B cell (primary cell): ENCODE data around the gene COQ8A. TPM values are rescaled to one million over a fixed set of nuclear protein-coding genes. Genes with fewer than 3 reads are reported as not detected.

Experiments used
- ATAC-seq: fragments of 200-7000 bp; cut with Tn5 transposase; one replicate; pipeline ENCODE4 v1.10.0; 2021; ENCODE audit warnings: low read depth, mild to moderate bottlenecking, moderate number of reproducible peaks, moderate library complexity
- CTCF ChIA-PET: fragments of 350-600 bp; sonication (Branson Sonifier 250); formaldehyde crosslinking; loops from one replicate; lab custom pipeline; 2021; ENCODE audit warnings: antibody characterized with exemption, inconsistent platforms; lab: Charles Lee
- POLR2A ChIA-PET: fragments of 350-600 bp; sonication (Branson Sonifier 250); formaldehyde crosslinking; loops from one replicate; lab custom pipeline; 2021; ENCODE audit warnings: antibody characterized with exemption; lab: Charles Lee
- DNase-seq: peaks from one replicate; pipeline ENCODE4 v3.0.0; 2013
- H2AFZ ChIP-seq: 2 replicates; pipeline ENCODE4 v1.6.1; 2012; ENCODE audit warnings: mild to moderate bottlenecking, low read depth, low read length; ENCODE audit not compliant: insufficient read depth, poor library complexity, severe bottlenecking
- H3K27ac ChIP-seq, 2 donors: 1 replicate in 1 of 2; 2 replicates in 1 of 2; pipeline ENCODE4 v1.5.1; 2012 to 2013; ENCODE audit warnings: low read length in 2 of 2, mild to moderate bottlenecking in 2 of 2, moderate library complexity in 1 of 2
- H3K27me3 ChIP-seq, 4 experiments: fragments of 200-600 bp in 1 of 4; sonication (generic) in 1 of 4; replicated peaks in 1 of 4; 1 replicate in 2 of 4; 2 replicates in 2 of 4; pipeline versions ENCODE4 v1.6.1 to v1.7.0; 2013 to 2016; ENCODE audit warnings: low read length in 3 of 4, mild to moderate bottlenecking in 2 of 4, mixed read lengths in 1 of 4, moderate library complexity in 1 of 4; ENCODE audit not compliant: insufficient read depth in 4 of 4, control insufficient read depth in 3 of 4; ENCODE audit errors: control extremely low read depth in 1 of 4
- H3K36me3 ChIP-seq, 2 experiments: replicated peaks in 1 of 2; 1 replicate in 1 of 2; 2 replicates in 1 of 2; pipeline versions ENCODE4 v1.6.1 to v1.7.1; 2013; ENCODE audit warnings: low read length in 1 of 2; ENCODE audit not compliant: insufficient read depth in 2 of 2, control insufficient read depth in 1 of 2; ENCODE audit errors: control extremely low read depth in 1 of 2, extremely low read depth in 1 of 2
- H3K4me1 ChIP-seq, 2 donors: fragments of 200-600 bp in 1 of 2; sonication (generic) in 1 of 2; 1 replicate in 1 of 2; 2 replicates in 1 of 2; pipeline versions ENCODE4 v1.5.1 to v1.6.1; 2013 to 2017; ENCODE audit warnings: low read length in 2 of 2; ENCODE audit not compliant: control insufficient read depth in 2 of 2, insufficient read depth in 2 of 2
- H3K4me2 ChIP-seq: replicated peaks from 2 replicates; pipeline ENCODE3; 2012; ENCODE audit warnings: mild to moderate bottlenecking, low read depth, low read length; ENCODE audit not compliant: poor library complexity, severe bottlenecking
- H3K4me3 ChIP-seq, 5 experiments: fragments of 200-600 bp in 1 of 5; sonication (generic) in 1 of 5; 1 replicate in 3 of 5; 2 replicates in 2 of 5; pipeline versions ENCODE4 v1.5.1 to v1.7.0; 2011 to 2016; ENCODE audit warnings: low read length in 4 of 5, mild to moderate bottlenecking in 4 of 5, low read depth in 2 of 5, control low read depth in 1 of 5, moderate library complexity in 1 of 5; ENCODE audit not compliant: insufficient read depth in 1 of 5; ENCODE audit errors: control extremely low read depth in 1 of 5, extremely low read depth in 1 of 5
- H3K79me2 ChIP-seq: fragments of 200-600 bp; sonication (generic); one replicate; pipeline ENCODE4 v1.6.0; 2016; ENCODE audit warnings: low read length; ENCODE audit not compliant: control insufficient read depth, insufficient read depth
- H3K9ac ChIP-seq: fragments of 200-600 bp; sonication (generic); 2 replicates; pipeline ENCODE4 v1.6.1; 2017; ENCODE audit warnings: mild to moderate bottlenecking, low read length, moderate library complexity
- H3K9me3 ChIP-seq, 3 donors: one replicate each; pipeline versions ENCODE4 v1.6.1 to v1.7.1; 2013; ENCODE audit warnings: low read length in 2 of 3; ENCODE audit not compliant: control insufficient read depth in 2 of 3, insufficient read depth in 1 of 3; ENCODE audit errors: control extremely low read depth in 1 of 3
- H4K20me1 ChIP-seq: 2 replicates; pipeline ENCODE4 v1.6.0; 2012; ENCODE audit warnings: mild to moderate bottlenecking, low read length; ENCODE audit not compliant: insufficient read depth, control insufficient read depth, poor library complexity, severe bottlenecking
- H3K27ac Mint-ChIP-seq: one replicate; pipeline ENCODE4 v1.8.0; 2021; ENCODE audit warnings: mixed read lengths
- H3K27me3 Mint-ChIP-seq: one replicate; pipeline ENCODE4 v1.8.0; 2021; ENCODE audit warnings: mixed read lengths
- H3K4me1 Mint-ChIP-seq: one replicate; pipeline ENCODE4 v1.8.0; 2021; ENCODE audit warnings: mixed read lengths
- H3K4me3 Mint-ChIP-seq: one replicate; pipeline ENCODE4 v1.8.0; 2021; ENCODE audit warnings: mixed read lengths
- H3K9me3 Mint-ChIP-seq: one replicate; pipeline ENCODE4 v1.8.0; 2022; ENCODE audit warnings: mixed read lengths; ENCODE audit not compliant: insufficient read depth
- EZH2 ChIP-seq: IDR thresholded peaks from 2 replicates; pipeline ENCODE4 v1.6.1; 2012; ENCODE audit warnings: borderline replicate concordance, low read depth, mild to moderate bottlenecking, moderate library complexity, low read length; ENCODE audit not compliant: insufficient read depth, poor library complexity, severe bottlenecking
- WGBS: methylation state at CpG from one replicate; pipeline ENCODE4 v1.1.5; 2013; ENCODE audit warnings: missing lambda C conversion rate; ENCODE audit not compliant: insufficient coverage; 5-methylcytosine and 5-hydroxymethylcytosine counted together
- intact Hi-C: fragments of 100-400 bp; cut with micrococcal nuclease; formaldehyde crosslinking; loops from one replicate; pipeline ENCODE4 v1.10.0; 2022
- polyA plus RNA-seq: library from polyadenylated mRNA; depleted of rRNA; stranded (reverse); fragments of >200 nt; gene quantifications from 2 replicates; pipeline ENCODE4 v1.2.3, GENCODE V29; 2012
- total RNA-seq, 2 donors: library from RNA; stranded (reverse); fragments of 120-200 nt in 1 of 2; gene quantifications; 1 replicate in 1 of 2; 2 replicates in 1 of 2; pipeline versions ENCODE4 v1.2.3 to v1.2.4, GENCODE V29; 2013 to 2022
- TF ChIP-seq, protein P1 (sequence below): fragments of 200-600 bp; IDR thresholded peaks from one replicate; pipeline ENCODE4 v1.8.0; 2022; ENCODE audit warnings: antibody characterized with exemption, mild to moderate bottlenecking

COQ8A gene
- total and polyA plus RNA-seq, 2 donors (not counting 1 experiment from before 2014, with no cell fraction given): 44.3 to 58.2 TPM

- peaks cover 42% of the 10 kb centered on the region for H3K4me1 Mint-ChIP-seq
- H3K4me2 ChIP-seq: peak overlapping the region; percentile 80
- no peak overlapping the region for H3K4me3 ChIP-seq
- peaks cover 27 to 34% of the 10 kb centered on the region in 2 donors for H3K4me1 ChIP-seq
- TF ChIP-seq, protein P1, sequence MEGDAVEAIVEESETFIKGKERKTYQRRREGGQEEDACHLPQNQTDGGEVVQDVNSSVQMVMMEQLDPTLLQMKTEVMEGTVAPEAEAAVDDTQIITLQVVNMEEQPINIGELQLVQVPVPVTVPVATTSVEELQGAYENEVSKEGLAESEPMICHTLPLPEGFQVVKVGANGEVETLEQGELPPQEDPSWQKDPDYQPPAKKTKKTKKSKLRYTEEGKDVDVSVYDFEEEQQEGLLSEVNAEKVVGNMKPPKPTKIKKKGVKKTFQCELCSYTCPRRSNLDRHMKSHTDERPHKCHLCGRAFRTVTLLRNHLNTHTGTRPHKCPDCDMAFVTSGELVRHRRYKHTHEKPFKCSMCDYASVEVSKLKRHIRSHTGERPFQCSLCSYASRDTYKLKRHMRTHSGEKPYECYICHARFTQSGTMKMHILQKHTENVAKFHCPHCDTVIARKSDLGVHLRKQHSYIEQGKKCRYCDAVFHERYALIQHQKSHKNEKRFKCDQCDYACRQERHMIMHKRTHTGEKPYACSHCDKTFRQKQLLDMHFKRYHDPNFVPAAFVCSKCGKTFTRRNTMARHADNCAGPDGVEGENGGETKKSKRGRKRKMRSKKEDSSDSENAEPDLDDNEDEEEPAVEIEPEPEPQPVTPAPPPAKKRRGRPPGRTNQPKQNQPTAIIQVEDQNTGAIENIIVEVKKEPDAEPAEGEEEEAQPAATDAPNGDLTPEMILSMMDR: no peak
- TF ChIP-seq EZH2: no peak
- peaks cover 30% of the 10 kb centered on the region for H3K79me2 ChIP-seq
- peak overlapping the region; percentile 47 for H3K27ac Mint-ChIP-seq
- H3K27me3 Mint-ChIP-seq: no peaks in the 10 kb centered on the region
- H3K9me3 ChIP-seq: peaks cover 4 to 23% (median 9%) of the 10 kb centered on the region in 3 donors
- no peaks in the 10 kb centered on the region for H3K36me3 ChIP-seq
- peaks cover 27% of the 10 kb centered on the region for H4K20me1 ChIP-seq
- ChIA-PET POLR2A (interaction anchor here (0.7 kb wide), 2 partner anchors 34 to 693 kb away, joined by 5 to 8 read pairs; no protein-coding TSS in a partner anchor), CTCF (interaction anchor here (0.7 kb wide), 1 partner anchor 126 kb away, joined by 5 read pairs; no protein-coding TSS in a partner anchor)
- H3K4me3 Mint-ChIP-seq: peak overlapping the region; percentile 14
- no peak overlapping the region for H3K9ac ChIP-seq
- H3K27ac ChIP-seq: no peak overlapping the region
- H2AFZ ChIP-seq: peak overlapping the region; percentile 99
- no peaks in the 10 kb centered on the region for H3K27me3 ChIP-seq
- H3K9me3 Mint-ChIP-seq: peaks cover 9% of the 10 kb centered on the region
- no peak for ATAC-seq
- no peak for DNase-seq
- 82% methylated on average over 4 of the region's 10 CpGs for WGBS
- intact Hi-C loops: no loop called here
Measured at GRCh38 chr1:226937940-226938725, 2.0 kb upstream of the COQ8A start.

DNA sequence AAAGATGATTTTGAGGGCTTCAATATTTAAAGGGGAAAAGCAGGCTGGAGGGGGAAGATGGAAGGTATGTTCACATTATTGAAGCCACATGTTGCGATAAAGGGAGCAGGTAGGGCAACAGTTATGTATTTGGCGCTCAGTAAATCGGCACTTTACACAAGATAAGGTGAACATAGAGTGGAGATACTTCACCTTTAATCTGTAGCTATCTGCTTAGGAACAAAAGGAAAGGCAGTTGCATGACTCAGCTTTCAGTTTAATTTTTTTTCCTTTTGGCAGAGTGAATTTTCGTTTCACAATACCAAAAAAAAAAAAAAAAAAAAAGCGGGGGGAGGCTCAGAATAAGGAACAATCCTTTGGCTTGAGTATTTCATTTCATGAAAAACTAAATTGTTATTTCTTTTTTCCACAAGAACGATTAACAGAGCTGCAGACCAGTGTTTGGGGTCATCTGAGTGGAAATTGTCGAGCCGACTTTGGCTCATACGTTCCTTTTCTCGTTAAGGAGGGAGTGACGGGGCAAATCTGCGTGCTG lies 1.1 kb upstream of the COQ8A start:
- DNase-seq: no peak
- H3K4me1 Mint-ChIP-seq: peaks cover 50% of the 10 kb centered on the region
- intact Hi-C loops: no loop called here

More for the DNA sequence above, 1.1 kb upstream of the COQ8A start:
- POLR2A ChIA-PET: interaction anchor here (0.5 to 1.9 kb wide), 8 partner anchors 11 to 693 kb away, joined by 3 to 8 read pairs (median 4); partner anchors contain the start of gene PSEN2
- Mint-ChIP-seq H3K4me3 (peak overlapping the region; percentile 95), H3K9me3 (peaks cover 9% of the 10 kb centered on the region), H3K27me3 (no peaks in the 10 kb centered on the region), H3K27ac (peak overlapping the region; percentile 99)
- Histone ChIP-seq H3K9me3 (peaks cover 4 to 20% (median 4%) of the 10 kb centered on the region in 3 donors), H3K9ac (peak overlapping the region; percentile 83), H3K4me2 (peak overlapping the region; percentile 80), H3K27ac (peak overlapping the region; percentile 86 to 94), H3K79me2 (peaks cover 39% of the 10 kb centered on the region), H3K27me3 (no peaks in the 10 kb centered on the region), H4K20me1 (peaks cover 33% of the 10 kb centered on the region), H3K4me3 (peak overlapping the region; percentile 69 to 86 (median 78)), H2AFZ (peak overlapping the region; percentile 99), H3K4me1 (peaks cover 27 to 35% of the 10 kb centered on the region in 2 donors), H3K36me3 (no peaks in the 10 kb centered on the region)
- CTCF ChIA-PET: interaction anchor here (0.7 kb wide), 2 partner anchors 126 to 1227 kb away, joined by 4 to 5 read pairs; no protein-coding TSS in a partner anchor
- no peak for TF ChIP-seq EZH2
- TF ChIP-seq, protein P1: no peak
- ATAC-seq: no peak
- 0% methylated on average over 7 of the region's 12 CpGs for WGBS
